NCI-H2196 treated with DMSO at 0.1 percent for 48 hours (cell line): ENCODE data around the gene DCST1.

Experiments used
- DNase-seq: peaks from one replicate; lab custom pipeline; 2025; ENCODE audit not compliant: unreplicated experiment; lab: John Stamatoyannopoulos, UW

The DCST1 gene

DNA sequence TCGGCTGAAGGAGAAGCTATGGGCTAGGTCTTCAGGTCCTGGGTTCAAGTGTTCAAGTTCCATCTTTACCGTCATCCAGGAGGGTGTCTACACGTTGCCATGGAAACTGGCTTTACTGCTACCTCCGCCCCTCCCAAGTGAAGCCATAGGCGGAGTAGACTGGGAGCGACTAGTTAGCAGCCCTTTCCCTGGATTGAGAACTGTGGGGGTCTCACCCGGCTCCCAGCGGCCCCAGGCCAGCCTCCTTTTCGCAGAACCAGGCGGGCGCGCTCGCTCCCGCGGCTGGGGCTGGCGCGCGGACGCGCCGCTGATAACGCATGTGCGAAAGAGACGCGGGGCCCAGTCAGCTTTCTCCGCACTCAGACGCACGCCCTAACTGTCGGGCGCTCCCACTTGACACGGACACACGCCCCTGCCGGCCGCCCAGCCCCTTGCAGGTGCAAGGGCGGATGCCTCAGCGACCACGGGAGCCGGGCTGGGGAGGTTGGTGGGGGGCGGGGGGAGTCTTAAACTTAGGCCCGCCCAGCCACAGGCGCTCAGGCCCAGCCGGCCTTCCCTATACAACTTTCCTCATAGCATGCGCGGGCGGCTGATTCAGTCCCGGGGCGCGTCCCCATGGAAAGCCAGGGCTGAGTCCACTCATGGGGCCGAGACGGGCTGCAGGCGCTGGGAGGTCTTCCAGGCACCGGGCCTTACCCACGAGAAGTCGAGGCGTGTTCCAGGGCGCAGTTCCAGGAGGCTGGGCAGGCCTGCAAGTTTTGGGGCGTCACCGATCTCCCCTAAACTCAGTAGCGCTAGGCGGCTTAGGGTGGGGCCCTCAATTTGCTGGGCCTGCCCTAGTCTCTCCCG, 37.3 kb downstream of the DCST1 start:
- no peak for DNase-seq

DNA sequence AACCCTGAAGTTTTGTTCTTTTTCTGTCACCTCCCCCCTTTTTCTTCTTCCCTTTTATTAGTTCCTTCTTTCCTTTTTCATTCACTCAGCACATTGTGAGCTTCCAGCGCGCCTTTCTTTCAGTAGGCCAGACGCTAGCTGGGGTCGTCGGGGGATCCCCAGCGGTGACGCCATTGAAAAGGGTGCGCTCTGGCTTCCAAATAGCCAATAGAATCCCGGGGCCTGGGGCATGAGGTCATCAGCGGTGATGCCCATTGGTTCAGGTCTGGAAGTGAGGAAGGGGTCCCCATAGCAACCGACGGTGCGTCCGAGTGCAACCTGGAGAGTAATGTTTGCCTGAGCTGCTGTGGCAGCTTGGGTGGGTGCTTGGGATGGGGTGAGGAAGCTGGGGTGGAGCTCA, 38.1 kb downstream of the DCST1 start:
- DNase-seq: no peak

DNA sequence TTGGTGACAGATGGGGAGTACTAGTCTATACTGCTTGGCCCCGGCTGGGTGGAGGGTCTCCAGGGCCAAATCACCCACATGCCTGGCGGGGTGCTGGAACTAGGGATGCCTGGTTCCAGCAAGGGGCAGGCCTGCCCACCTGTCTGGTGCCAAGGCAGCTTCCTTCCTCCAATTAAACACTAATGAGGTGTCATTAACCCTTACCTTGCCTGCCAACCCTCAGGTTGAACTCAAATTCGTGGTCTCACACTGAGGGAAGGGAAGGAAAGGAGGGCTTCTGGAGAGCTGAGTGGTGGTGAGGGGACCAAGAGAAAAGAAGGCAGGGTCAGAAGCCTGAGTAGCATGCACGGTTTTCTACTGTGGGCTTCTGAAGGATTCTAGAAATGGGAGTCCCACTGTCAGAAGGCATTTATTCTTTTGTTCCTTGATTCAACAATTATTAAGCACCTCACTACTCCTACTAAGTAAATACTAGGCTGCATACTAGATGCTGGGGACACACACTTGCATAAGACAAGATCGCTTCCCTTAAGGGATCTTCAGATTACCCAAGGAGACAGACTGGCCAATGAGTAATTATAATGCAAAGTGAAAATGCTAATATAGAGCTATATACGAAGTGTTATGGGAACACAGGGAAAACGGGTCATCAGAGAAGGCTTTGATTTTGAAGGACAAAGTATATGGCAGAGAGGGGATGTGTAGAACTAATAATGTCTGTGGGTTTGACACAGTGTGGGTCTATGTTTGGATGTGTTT, 39.1 kb downstream of the DCST1 start:
- no peak for DNase-seq

GRCh38 chr1:155073377-155074242, 40.0 kb downstream of the DCST1 start:
- no peak for DNase-seq

GRCh38 chr1:155075535-155075934, 41.9 kb downstream of the DCST1 start:
- DNase-seq: no peak

DNA sequence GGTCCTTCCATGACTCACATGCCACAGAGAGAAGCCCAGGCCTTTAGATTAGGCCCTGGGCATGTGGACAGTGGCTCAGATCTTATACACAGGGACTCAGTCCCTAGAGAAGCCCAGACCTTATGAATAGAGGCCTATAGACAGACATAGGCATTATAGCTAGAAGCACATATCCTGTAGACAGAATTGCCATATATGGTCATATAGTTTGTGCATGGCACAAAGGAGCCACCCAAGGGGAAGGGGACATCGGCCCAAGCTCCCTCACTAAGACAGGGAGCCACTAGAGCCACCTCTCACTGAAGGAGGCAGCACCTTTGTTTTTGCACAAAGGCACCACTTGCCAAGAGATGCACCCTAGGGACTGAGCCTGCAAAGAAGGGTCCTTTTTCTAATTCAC, 42.7 kb downstream of the DCST1 start:
- DNase-seq: no peak

DNA sequence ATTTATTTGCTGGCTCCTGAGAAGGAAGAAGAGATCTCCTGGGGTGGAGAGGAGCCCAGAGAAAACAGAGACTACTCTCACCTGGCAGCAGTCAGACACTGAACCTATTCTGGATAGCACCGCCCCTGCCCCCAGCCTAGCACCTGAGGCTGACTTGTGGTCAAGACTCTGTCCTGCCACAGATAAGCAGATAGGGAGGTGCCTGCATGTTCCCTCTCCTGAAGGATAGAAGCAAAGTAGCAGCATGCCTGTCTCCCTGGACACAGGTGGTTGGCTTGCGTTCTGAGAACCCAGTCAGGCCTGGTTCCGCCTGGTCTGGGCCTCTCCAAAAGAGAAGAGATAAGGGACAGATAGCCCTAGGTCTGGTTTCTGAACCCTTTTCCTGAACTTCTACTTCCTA, 43.7 kb downstream of the DCST1 start:
- DNase-seq: no peak

GRCh38 chr1:155077758-155078445, 44.3 kb downstream of the DCST1 start:
- no peak for DNase-seq

- DNase-seq: no peak
Observed at GRCh38 chr1:155078469-155079209, 45.0 kb downstream of the DCST1 start, which contains the start of gene EFNA3. Gene EFNA3, plus strand, starts transcription at chr1:155078837. Its CDS starts 105 bp downstream, at chr1:155078942.

DNA sequence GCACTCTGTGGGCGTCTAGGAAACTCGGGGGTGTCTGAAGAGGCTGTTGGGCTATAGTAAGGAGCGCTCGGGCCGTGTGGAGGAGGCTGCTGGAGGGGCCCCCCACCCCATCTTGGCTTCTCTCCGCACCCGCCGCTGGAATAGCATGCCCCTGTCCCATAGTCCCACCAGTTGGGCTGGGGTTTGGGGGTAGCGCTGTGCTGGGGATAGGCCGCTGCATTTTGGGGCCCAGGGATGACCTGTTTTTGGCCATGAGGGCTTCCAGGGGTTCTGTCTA, 45.5 kb downstream of the DCST1 start:
- no peak for DNase-seq

GRCh38 chr1:155079487-155080311, 46.1 kb downstream of the DCST1 start:
- no peak for DNase-seq

GRCh38 chr1:155080312-155081228, 46.9 kb downstream of the DCST1 start:
- peak; percentile 49 for DNase-seq

DNA sequence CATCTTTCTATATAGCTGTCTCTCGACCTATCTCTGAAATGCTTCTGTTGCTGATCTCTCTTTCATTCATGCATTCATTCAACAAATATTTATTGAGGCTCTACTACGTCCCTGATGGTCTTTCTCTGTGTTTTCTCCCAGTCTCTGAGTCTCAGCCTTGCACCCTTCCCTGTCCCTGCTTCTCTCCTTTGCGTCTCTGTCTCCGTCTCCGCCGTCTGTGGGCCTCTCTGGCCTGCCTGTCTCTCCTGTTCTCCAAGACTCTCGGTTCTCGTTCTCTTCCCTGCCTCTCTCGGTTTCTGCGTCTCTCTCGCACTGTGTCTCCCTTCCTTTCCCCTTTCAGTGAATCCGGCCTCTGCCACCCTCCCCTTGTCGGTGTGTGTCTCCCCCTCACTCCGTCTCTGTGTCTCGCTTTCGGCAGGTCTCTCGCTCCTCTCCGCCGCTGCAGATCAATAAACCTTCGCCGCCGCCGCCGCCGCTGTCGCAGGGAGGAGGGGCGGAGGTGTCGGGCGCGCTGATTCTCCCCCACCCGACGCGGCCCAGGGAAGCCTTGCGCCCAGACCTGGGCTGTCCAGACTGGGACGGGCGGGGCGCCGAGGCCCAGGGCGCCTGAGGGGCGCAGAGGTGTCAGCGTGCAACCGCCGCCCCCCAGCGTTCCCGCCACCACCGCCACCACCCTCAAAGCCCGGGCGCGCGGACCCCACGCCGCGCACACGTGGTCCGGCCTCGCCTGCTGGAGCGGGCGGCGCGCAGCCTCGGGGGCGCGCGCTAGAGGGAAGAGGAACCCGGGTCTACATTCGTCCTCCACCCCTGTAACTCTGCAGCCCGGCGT, 48.1 kb downstream of the DCST1 start:
- DNase-seq: no peak

- DNase-seq: no peak
Observed at GRCh38 chr1:155082301-155083051, 48.9 kb downstream of the DCST1 start.

DNA sequence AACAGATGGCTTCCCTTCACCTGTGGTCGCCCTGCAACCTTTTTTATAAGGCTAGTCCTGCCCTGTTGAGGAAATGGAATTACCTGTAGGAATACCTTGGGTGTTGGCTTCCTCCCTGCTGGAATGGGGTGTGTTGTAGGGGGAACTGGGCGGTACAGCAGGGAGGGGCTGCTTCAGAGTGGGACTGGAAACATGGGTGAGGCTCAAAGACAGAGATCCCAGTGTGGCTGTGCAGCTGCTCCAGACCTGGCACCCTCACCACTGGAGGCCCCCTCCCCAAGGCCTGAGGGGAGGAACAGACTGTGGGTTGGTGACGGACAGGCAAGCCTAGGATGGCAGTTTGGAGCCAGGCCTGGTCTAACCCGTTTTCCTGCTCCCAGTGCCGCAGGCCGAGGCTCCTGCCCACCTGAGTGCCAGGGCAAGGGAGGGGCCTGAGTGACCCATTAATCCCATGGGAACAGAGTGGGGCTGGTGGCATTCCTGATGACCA, 49.5 kb downstream of the DCST1 start:
- DNase-seq: no peak

GRCh38 chr1:155083865-155084721, 50.5 kb downstream of the DCST1 start:
- peak; percentile 44 for DNase-seq
